Prostate gland (tissue), 2 donors: ENCODE results near the gene FSIP1. TPM values are rescaled to one million over a fixed set of nuclear protein-coding genes. Genes with fewer than 3 reads are reported as not detected.

Experiments
- DNase-seq: peaks from one replicate; pipeline ENCODE4 v3.0.0-alpha.2; 2019; ENCODE audit warnings: low spot score
- H3K27ac ChIP-seq, 2 donors: fragments of 200-600 bp; sonication (generic); 2 replicates each; pipeline ENCODE4 v1.5.1; 2017 to 2019
- H3K27me3 ChIP-seq: fragments of 200-600 bp; sonication (generic); replicated peaks from 2 replicates; pipeline ENCODE4 v1.5.1; 2019; ENCODE audit not compliant: insufficient read depth
- H3K36me3 ChIP-seq, 2 donors: fragments of 200-600 bp; sonication (generic); 1 replicate in 1 of 2; 2 replicates in 1 of 2; pipeline versions ENCODE4 v1.5.1 to v1.8.1; 2017 to 2019
- H3K4me1 ChIP-seq: fragments of 200-600 bp; sonication (generic); replicated peaks from 2 replicates; pipeline ENCODE4 v1.5.1; 2019
- H3K4me3 ChIP-seq, 2 donors: fragments of 200-600 bp; sonication (generic); 2 replicates each; pipeline ENCODE4 v1.5.1; 2017 to 2019
- H3K9me3 ChIP-seq: fragments of 200-600 bp; sonication (generic); 2 replicates; pipeline ENCODE4 v1.5.1; 2017
- CTCF ChIP-seq, 4 experiments: fragments of 200-600 bp in 2 of 4; fragments of 450-650 bp in 2 of 4; sonication (generic) in 2 of 4; IDR thresholded peaks; 1 replicate in 3 of 4; 2 replicates in 1 of 4; pipeline ENCODE4 v1.5.1; 2016 to 2019; ENCODE audit warnings: antibody characterized with exemption in 4 of 4, mild to moderate bottlenecking in 2 of 4, moderate library complexity in 2 of 4
- POLR2A ChIP-seq: fragments of 450-650 bp; IDR thresholded peaks from one replicate; pipeline ENCODE4 v1.6.1; 2016; ENCODE audit warnings: antibody characterized with exemption, mild to moderate bottlenecking
- POLR2AphosphoS5 ChIP-seq: sonication (generic); formaldehyde crosslinking; IDR thresholded peaks from one replicate; pipeline ENCODE4 v1.6.1; 2017; ENCODE audit warnings: antibody characterized with exemption
- WGBS: methylation state at CpG from one replicate; pipeline ENCODE4 v1.1.5; 2018; 5-methylcytosine and 5-hydroxymethylcytosine counted together
- intact Hi-C: fragments of 100-400 bp; cut with DNase I; formaldehyde crosslinking; loops from one replicate; pipeline ENCODE4 v1.14.2; 2022
- total RNA-seq, 2 donors: library from RNA; depleted of rRNA; stranded (reverse); fragments of >200 nt; gene quantifications; one replicate each; pipeline ENCODE4 v1.1.0, GENCODE V29; 2016

FSIP1 gene
- total RNA-seq, 2 donors from 2014 or later, result 1.6 to 2.3 TPM

GRCh38 chr15:39680868-39681267 lies 101.8 kb downstream of the FSIP1 start:
- no peaks in the 10 kb centered on the region for H3K36me3 ChIP-seq
- H3K27ac ChIP-seq, result no peak overlapping the region
- H3K27me3 ChIP-seq, result no peaks in the 10 kb centered on the region
- intact Hi-C loops, result loop anchor here (10.0 kb wide), 2 partner anchors 194 to 294 kb away; no protein-coding TSS in a partner anchor
- H3K4me1 ChIP-seq, result no peaks in the 10 kb centered on the region
- no peak overlapping the region for H3K4me3 ChIP-seq
- DNase-seq, result no peak
- TF ChIP-seq POLR2A (no peak), CTCF (IDR thresholded peaks at IDR 0.05) (no peak), POLR2AphosphoS5 (no peak)
- no peaks in the 10 kb centered on the region for H3K9me3 ChIP-seq
- 29% methylated on average over 2 of the region's 2 CpGs for WGBS

- Histone ChIP-seq H3K27me3 (no peaks in the 10 kb centered on the region), H3K27ac (no peak overlapping the region), H3K36me3 (no peaks in the 10 kb centered on the region), H3K4me3 (no peak overlapping the region), H3K9me3 (no peaks in the 10 kb centered on the region), H3K4me1 (no peaks in the 10 kb centered on the region)
- 91% methylated on average over 3 of the region's 3 CpGs for WGBS
- no peak for TF ChIP-seq CTCF (IDR thresholded peaks at IDR 0.05)
- TF ChIP-seq POLR2A, result no peak
- TF ChIP-seq POLR2AphosphoS5, result no peak
- intact Hi-C loops, result no loop called here
- no peak for DNase-seq
Observed at GRCh38 chr15:39672666-39673065, 110.0 kb downstream of the FSIP1 start.

GRCh38 chr15:39672184-39672583 lies 110.5 kb downstream of the FSIP1 start:
- DNase-seq, result no peak
- intact Hi-C loops, result no loop called here
- no peak for TF ChIP-seq CTCF (IDR thresholded peaks at IDR 0.05)
- TF ChIP-seq POLR2A, result no peak
- TF ChIP-seq POLR2AphosphoS5, result no peak
- Histone ChIP-seq H3K4me1 (no peaks in the 10 kb centered on the region), H3K4me3 (no peak overlapping the region), H3K9me3 (no peaks in the 10 kb centered on the region), H3K36me3 (no peaks in the 10 kb centered on the region), H3K27ac (no peak overlapping the region), H3K27me3 (no peaks in the 10 kb centered on the region)
- WGBS, result 92% methylated on average over 6 of the region's 6 CpGs

- 100% methylated on average over 2 of the region's 2 CpGs for WGBS
- intact Hi-C loops, result no loop called here
- DNase-seq, result no peak
- Histone ChIP-seq H3K4me3 (no peak overlapping the region), H3K27ac (no peak overlapping the region), H3K36me3 (no peaks in the 10 kb centered on the region), H3K9me3 (no peaks in the 10 kb centered on the region), H3K27me3 (no peaks in the 10 kb centered on the region), H3K4me1 (no peaks in the 10 kb centered on the region)
- TF ChIP-seq POLR2A, result no peak
- no peak for TF ChIP-seq POLR2AphosphoS5
- no peak for TF ChIP-seq CTCF (IDR thresholded peaks at IDR 0.05)
Observed at GRCh38 chr15:39670687-39671086, 112.0 kb downstream of the FSIP1 start.

- H3K4me3 ChIP-seq, result no peak overlapping the region
- no peaks in the 10 kb centered on the region for H3K4me1 ChIP-seq
- no peaks in the 10 kb centered on the region for H3K27me3 ChIP-seq
- no peak overlapping the region for H3K27ac ChIP-seq
- no peaks in the 10 kb centered on the region for H3K36me3 ChIP-seq
- 36% methylated on average over 2 of the region's 2 CpGs for WGBS
- TF ChIP-seq CTCF (IDR thresholded peaks at IDR 0.05), result no peak
- TF ChIP-seq POLR2AphosphoS5, result no peak
- no peak for TF ChIP-seq POLR2A
- no peaks in the 10 kb centered on the region for H3K9me3 ChIP-seq
- intact Hi-C loops, result no loop called here
- DNase-seq, result no peak
Observed at GRCh38 chr15:39669661-39670060, 113.0 kb downstream of the FSIP1 start.
